ENCODE measurements around the gene SAMD7. TPM values are rescaled to one million over a fixed set of nuclear protein-coding genes. Genes with fewer than 3 reads are reported as not detected.
A peak's percentile ranks its signal among the peaks of the same experiment; 100 is the strongest.

Gene SAMD7
- total and polyA plus RNA-seq, 2 of the 13 experiments (the other 11 are each of a cell fraction or from before 2014, with no cell fraction given), result not detected

- TF ChIP-seq, protein P1, sequence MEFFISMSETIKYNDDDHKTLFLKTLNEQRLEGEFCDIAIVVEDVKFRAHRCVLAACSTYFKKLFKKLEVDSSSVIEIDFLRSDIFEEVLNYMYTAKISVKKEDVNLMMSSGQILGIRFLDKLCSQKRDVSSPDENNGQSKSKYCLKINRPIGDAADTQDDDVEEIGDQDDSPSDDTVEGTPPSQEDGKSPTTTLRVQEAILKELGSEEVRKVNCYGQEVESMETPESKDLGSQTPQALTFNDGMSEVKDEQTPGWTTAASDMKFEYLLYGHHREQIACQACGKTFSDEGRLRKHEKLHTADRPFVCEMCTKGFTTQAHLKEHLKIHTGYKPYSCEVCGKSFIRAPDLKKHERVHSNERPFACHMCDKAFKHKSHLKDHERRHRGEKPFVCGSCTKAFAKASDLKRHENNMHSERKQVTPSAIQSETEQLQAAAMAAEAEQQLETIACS (CRISPR knock-in tag; IDR thresholded peaks at IDR 0.05), result no peak
- TF ChIP-seq ZNF230 (CRISPR knock-in tag; IDR thresholded peaks at IDR 0.05) (peak; percentile 10; the same call in 1 of the 2 replicates), NAIF1 (CRISPR knock-in tag; IDR thresholded peaks at IDR 0.05; ENCODE audit: borderline replicate concordance) (no peak), SIN3B (IDR thresholded peaks at IDR 0.05; ENCODE audit: low read length) (no peak), ZMAT5 (CRISPR knock-in tag; IDR thresholded peaks at IDR 0.05; ENCODE audit: borderline replicate concordance, low read depth) (no peak), XBP1 (CRISPR knock-in tag; IDR thresholded peaks at IDR 0.05) (no peak), HMGXB4 (CRISPR knock-in tag; IDR thresholded peaks at IDR 0.05; ENCODE audit: borderline replicate concordance in 1 of 2, low read depth in 1 of 2) (peak in 1 of 2 experiments; percentile 40; a peak in 2 of 4 replicates), ZNF446 (CRISPR knock-in tag; IDR thresholded peaks at IDR 0.05) (no peak), GLI4 (CRISPR knock-in tag; IDR thresholded peaks at IDR 0.05; ENCODE audit: borderline replicate concordance) (no peak), ZFY (CRISPR knock-in tag; IDR thresholded peaks at IDR 0.05) (peak; percentile 73), HOXA5 (CRISPR knock-in tag; IDR thresholded peaks at IDR 0.05) (no peak), ZNF788 (CRISPR knock-in tag; IDR thresholded peaks at IDR 0.05; ENCODE audit: borderline replicate concordance) (no peak), ISL2 (CRISPR knock-in tag; IDR thresholded peaks at IDR 0.05) (no peak)
- TF ChIP-seq, protein P2, sequence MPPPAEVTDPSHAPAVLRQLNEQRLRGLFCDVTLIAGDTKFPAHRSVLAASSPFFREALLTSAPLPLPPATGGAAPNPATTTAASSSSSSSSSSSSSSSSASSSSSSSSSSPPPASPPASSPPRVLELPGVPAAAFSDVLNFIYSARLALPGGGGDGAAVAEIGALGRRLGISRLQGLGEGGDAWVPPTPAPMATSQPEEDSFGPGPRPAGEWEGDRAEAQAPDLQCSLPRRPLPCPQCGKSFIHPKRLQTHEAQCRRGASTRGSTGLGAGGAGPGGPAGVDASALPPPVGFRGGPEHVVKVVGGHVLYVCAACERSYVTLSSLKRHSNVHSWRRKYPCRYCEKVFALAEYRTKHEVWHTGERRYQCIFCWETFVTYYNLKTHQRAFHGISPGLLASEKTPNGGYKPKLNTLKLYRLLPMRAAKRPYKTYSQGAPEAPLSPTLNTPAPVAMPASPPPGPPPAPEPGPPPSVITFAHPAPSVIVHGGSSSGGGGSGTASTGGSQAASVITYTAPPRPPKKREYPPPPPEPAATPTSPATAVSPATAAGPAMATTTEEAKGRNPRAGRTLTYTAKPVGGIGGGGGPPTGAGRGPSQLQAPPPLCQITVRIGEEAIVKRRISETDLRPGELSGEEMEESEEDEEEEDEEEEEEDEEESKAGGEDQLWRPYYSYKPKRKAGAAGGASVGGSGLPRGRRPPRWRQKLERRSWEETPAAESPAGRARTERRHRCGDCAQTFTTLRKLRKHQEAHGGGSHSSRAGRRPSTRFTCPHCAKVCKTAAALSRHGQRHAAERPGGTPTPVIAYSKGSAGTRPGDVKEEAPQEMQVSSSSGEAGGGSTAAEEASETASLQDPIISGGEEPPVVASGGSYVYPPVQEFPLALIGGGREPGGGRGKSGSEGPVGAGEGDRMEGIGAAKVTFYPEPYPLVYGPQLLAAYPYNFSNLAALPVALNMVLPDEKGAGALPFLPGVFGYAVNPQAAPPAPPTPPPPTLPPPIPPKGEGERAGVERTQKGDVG (CRISPR knock-in tag; IDR thresholded peaks at IDR 0.05; ENCODE audit: borderline replicate concordance), result 0 out of 2 replicates have a peak, but pooled peaks have one; percentile 54
- TF ChIP-seq, protein P3, sequence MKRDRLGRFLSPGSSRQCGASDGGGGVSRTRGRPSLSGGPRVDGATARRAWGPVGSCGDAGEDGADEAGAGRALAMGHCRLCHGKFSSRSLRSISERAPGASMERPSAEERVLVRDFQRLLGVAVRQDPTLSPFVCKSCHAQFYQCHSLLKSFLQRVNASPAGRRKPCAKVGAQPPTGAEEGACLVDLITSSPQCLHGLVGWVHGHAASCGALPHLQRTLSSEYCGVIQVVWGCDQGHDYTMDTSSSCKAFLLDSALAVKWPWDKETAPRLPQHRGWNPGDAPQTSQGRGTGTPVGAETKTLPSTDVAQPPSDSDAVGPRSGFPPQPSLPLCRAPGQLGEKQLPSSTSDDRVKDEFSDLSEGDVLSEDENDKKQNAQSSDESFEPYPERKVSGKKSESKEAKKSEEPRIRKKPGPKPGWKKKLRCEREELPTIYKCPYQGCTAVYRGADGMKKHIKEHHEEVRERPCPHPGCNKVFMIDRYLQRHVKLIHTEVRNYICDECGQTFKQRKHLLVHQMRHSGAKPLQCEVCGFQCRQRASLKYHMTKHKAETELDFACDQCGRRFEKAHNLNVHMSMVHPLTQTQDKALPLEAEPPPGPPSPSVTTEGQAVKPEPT (CRISPR knock-in tag; IDR thresholded peaks at IDR 0.05; ENCODE audit: low read depth), result no peak
Observed at GRCh38 chr3:169966951-169967915, 55.9 kb downstream of the SAMD7 start (continued).
